Skeletal muscle satellite cell (primary cell): ENCODE results near the gene PSME3.
"Not testable (repeated sequence)": the region's sequence is repeated elsewhere in the genome, so short reads cannot be mapped to it uniquely, and the experiment has no call there.

Experiments
- H3K27me3 ChIP-seq: 2 replicates; pipeline ENCODE4 v1.7.0; 2013; ENCODE audit warnings: low read length; ENCODE audit not compliant: control insufficient read depth, insufficient read depth
- H3K36me3 ChIP-seq: 2 replicates; pipeline ENCODE4 v1.7.0; 2013; ENCODE audit warnings: mild to moderate bottlenecking, control low read depth, low read length; ENCODE audit not compliant: insufficient read depth
- H3K4me1 ChIP-seq: 2 replicates; pipeline ENCODE4 v1.7.0; 2013; ENCODE audit warnings: low read length; ENCODE audit not compliant: control insufficient read depth, insufficient read depth
- H3K4me2 ChIP-seq: 2 replicates; pipeline ENCODE4 v1.7.0; 2013; ENCODE audit warnings: mild to moderate bottlenecking, low read length
- H3K4me3 ChIP-seq: 2 replicates; pipeline ENCODE4 v1.7.0; 2013; ENCODE audit warnings: low read length
- H3K9ac ChIP-seq: 2 replicates; pipeline ENCODE4 v1.7.0; 2013; ENCODE audit warnings: mild to moderate bottlenecking, low read depth, low read length, moderate library complexity
- H3K9me3 ChIP-seq: replicated peaks from 2 replicates; pipeline ENCODE4 v1.7.0; 2013; ENCODE audit warnings: mild to moderate bottlenecking, control low read depth, low read length

The PSME3 gene

DNA sequence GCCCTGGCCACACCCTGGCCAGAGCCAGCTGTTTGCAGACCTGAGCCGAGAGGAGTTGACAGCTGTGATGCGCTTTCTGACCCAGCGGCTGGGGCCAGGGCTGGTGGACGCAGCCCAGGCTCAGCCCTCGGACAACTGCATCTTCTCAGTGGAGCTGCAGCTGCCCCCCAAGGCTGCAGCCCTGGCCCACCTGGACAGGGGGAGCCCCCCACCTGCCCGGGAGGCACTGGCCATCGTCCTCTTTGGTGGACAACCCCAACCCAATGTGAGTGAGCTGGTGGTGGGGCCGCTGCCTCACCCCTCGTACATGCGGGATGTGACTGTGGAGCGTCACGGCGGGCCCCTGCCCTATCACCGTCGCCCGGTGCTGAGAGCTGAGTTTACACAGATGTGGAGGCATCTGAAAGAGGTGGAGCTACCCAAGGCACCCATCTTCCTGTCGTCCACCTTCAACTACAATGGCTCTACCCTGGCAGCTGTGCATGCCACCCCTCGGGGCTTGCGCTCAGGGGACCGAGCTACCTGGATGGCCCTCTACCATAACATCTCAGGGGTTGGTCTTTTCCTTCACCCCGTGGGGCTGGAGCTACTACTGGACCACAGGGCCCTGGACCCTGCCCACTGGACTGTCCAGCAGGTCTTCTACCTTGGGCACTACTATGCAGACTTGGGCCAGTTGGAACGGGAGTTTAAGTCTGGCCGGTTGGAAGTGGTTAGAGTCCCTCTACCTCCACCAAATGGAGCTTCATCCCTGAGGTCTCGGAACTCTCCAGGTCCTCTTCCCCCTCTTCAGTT is 11.8 kb downstream of the PSME3 start:
- Histone ChIP-seq H3K27me3 (peaks cover 5% of the 10 kb centered on the region), H3K4me1 (peaks cover 22% of the 10 kb centered on the region), H3K9me3 (no peaks in the 10 kb centered on the region), H3K9ac (no peak overlapping the region), H3K4me2 (no peak overlapping the region), H3K4me3 (no peak overlapping the region), H3K36me3 (peaks cover 44% of the 10 kb centered on the region)

DNA sequence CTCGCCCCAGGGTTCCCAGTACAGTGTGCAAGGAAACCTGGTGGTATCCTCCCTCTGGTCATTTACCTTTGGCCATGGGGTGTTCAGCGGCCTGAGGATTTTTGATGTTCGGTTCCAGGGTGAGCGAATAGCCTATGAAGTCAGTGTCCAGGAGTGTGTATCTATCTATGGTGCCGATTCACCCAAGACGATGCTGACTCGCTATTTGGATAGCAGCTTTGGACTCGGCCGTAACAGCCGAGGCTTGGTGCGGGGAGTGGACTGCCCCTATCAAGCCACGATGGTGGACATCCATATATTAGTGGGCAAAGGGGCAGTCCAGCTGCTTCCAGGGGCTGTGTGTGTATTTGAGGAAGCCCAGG is 12.3 kb downstream of the PSME3 start:
- H3K9me3 ChIP-seq = no peaks in the 10 kb centered on the region
- H3K9ac ChIP-seq = no peak overlapping the region
- no peak overlapping the region for H3K4me3 ChIP-seq
- no peak overlapping the region for H3K4me2 ChIP-seq
- peaks cover 44% of the 10 kb centered on the region for H3K36me3 ChIP-seq
- peaks cover 5% of the 10 kb centered on the region for H3K27me3 ChIP-seq
- H3K4me1 ChIP-seq = peaks cover 22% of the 10 kb centered on the region

DNA sequence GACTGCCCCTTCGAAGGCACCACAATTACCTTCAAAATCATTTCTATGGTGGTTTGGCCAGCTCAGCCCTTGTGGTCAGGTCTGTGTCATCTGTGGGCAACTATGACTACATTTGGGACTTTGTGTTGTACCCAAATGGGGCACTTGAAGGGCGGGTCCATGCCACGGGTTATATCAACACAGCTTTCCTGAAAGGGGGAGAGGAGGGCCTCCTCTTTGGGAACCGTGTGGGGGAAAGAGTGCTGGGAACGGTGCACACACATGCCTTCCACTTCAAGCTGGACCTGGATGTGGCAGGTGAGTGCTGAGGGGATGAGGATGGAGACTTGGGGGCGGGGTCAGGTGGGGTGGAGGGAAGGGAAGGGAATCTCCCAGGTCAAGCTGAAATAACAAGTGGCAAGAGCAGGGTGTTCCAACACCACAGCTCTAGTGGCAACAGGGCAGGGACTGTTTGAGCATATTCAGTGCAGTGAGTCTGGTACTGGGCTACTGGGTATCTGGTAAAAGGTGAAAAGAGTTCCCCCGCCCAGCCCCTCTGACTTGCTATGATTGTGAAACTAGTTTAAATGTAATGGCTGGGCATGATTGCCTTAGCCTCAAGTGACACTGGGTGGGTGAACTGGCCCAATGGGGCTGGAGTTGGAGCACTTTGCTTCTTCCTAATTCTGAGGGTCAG is 12.9 kb downstream of the PSME3 start:
- peaks cover 43% of the 10 kb centered on the region for H3K36me3 ChIP-seq
- H3K4me1 ChIP-seq = peaks cover 22% of the 10 kb centered on the region
- no peak overlapping the region for H3K4me3 ChIP-seq
- no peak overlapping the region for H3K4me2 ChIP-seq
- no peak overlapping the region for H3K9ac ChIP-seq
- H3K27me3 ChIP-seq = peaks cover 5% of the 10 kb centered on the region
- no peaks in the 10 kb centered on the region for H3K9me3 ChIP-seq

DNA sequence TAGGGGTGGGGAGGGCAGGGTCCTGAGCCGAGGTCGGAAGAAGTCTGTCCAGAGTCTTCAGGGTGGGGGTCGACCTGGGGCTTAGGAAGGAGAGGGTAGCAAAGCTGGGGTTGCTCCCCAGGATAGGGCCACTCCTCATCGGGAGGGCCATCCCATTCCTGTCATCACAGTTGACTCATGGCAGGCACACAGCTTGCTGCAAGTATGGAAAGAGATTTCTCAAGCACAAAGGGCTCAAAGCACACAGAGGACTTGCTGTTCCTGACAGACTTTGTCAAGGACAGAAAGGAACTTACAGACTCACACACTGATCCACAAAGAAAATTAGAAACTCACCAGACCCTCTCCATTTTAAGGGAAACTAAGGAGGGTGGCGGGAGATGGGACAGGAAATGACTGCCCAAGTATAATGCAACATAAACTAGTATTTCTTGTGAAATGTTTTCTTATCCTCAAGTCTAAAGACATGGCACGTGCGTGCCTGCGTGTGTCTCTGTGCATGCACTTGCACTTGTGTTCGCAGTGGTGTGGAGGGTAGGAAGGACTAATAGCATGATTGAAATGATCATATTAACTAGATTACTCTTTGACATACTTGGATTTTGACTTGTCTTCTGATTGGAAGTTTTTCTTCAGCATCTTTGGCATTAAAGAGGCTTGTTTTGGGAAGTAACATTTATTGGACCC is 13.5 kb downstream of the PSME3 start:
- Histone ChIP-seq H3K27me3 (peaks cover 8% of the 10 kb centered on the region), H3K4me1 (peaks cover 22% of the 10 kb centered on the region), H3K9me3 (no peaks in the 10 kb centered on the region), H3K4me3 (no peak overlapping the region), H3K36me3 (peaks cover 37% of the 10 kb centered on the region), H3K4me2 (no peak overlapping the region), H3K9ac (no peak overlapping the region)

DNA sequence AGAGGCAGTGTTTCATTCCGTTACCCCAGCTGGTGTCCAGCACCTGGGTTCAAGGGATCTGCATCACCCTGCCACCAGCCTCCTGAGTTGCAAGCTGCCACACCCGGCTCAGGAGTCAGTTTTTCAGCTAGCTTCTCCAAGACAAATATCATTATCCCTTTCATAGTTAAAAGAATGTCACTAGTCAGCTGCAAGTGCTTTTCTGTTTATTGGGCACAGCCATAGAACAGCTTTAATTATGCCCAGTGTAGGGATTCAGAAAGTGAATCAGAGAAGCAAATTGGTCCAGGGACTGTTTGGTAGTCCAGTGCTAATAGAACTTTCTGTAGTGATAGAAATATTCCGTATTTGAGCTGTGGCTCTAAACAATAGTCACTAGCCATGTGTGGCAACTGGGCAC is 14.9 kb downstream of the PSME3 start:
- Histone ChIP-seq H3K36me3 (peaks cover 23% of the 10 kb centered on the region), H3K9me3 (no peaks in the 10 kb centered on the region), H3K27me3 (peaks cover 11% of the 10 kb centered on the region), H3K4me1 (peaks cover 22% of the 10 kb centered on the region), H3K9ac (no peak overlapping the region), H3K4me2 (no peak overlapping the region), H3K4me3 (no peak overlapping the region)

DNA sequence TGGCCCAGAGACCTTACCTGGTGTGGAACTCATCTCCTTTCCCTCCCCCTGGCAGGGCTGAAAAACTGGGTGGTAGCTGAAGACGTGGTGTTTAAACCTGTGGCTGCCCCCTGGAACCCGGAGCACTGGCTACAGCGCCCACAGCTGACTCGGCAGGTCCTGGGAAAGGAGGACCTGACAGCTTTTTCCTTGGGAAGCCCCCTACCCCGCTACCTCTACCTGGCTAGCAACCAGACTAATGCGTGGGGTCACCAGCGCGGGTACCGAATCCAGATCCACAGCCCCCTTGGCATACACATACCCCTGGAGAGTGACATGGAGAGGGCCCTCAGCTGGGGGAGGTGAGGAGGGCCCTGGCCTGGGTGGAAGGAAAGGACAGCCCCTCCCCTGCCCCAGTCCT is 15.8 kb downstream of the PSME3 start:
- H3K4me3 ChIP-seq = no peak overlapping the region
- peaks cover 13% of the 10 kb centered on the region for H3K27me3 ChIP-seq

DNA sequence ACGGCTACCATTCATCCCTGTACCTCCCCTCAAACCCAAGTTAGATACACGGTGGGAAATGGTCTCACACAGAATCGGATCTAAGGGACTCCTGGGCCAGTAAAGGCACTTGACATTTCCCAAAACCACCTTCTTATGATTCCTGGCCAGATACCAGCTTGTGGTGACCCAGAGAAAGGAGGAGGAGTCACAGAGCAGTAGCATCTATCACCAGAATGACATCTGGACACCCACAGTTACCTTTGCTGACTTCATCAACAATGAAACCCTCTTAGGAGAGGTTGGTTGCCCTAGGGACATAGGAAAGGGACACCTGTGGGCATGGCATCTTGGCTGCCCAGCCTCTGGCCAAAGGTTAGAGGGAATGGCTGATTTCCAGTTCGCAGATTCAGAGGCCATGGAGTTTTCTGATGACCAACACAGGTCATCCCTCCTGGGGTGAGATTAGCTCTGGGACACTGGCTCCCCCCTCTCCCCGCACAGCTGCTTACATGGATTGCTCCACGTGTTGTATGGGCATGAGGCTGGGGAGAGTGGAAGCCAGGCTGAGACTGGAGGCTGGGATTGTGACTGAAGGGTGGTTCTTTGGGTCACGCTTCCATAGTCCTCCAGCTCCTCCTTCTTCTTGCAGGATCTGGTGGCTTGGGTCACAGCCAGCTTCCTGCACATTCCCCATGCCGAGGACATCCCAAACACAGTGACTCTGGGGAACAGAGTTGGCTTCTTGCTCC is 16.4 kb downstream of the PSME3 start:
- Histone ChIP-seq H3K9ac (no peak overlapping the region), H3K9me3 (no peaks in the 10 kb centered on the region), H3K27me3 (peaks cover 13% of the 10 kb centered on the region), H3K4me2 (no peak overlapping the region), H3K4me3 (no peak overlapping the region), H3K36me3 (peaks cover 10% of the 10 kb centered on the region), H3K4me1 (peaks cover 22% of the 10 kb centered on the region)

More for the DNA sequence above, 15.8 kb downstream of the PSME3 start:
- Histone ChIP-seq H3K4me2 (no peak overlapping the region), H3K9ac (no peak overlapping the region), H3K4me1 (peaks cover 22% of the 10 kb centered on the region), H3K36me3 (peaks cover 16% of the 10 kb centered on the region), H3K9me3 (no peaks in the 10 kb centered on the region)

DNA sequence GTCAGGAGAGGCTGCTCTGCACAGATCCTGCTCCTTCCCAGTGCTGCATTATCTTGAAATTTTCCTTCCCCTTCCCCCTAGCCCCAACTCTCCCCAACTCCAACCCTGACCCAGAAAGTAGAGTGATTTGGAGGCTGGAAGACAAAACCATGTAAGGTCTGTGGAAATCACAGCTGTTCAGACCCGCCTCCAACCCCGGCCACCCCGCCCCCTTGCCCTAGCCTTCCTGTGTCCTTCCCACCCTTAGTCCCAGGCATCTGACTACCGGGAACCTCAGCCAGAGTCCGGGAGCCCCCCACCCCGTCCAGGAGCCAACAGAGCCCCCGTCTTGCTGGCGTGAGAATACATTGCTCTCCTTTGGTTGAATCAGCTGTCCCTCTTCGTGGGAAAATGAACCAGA is 17.8 kb downstream of the PSME3 start, which contains the start of gene AOC3:
Gene AOC3, plus strand, starts transcription at position 246 of the 400 bp plus-strand sequence. Its CDS starts 145 bp downstream, at position 391.
- Histone ChIP-seq H3K4me1 (peaks cover 13% of the 10 kb centered on the region), H3K36me3 (no peaks in the 10 kb centered on the region), H3K27me3 (peaks cover 17% of the 10 kb centered on the region), H3K9ac (no peak within 1 kb of the TSS), H3K4me2 (peak within 1 kb of the TSS; percentile 44), H3K4me3 (no peak within 1 kb of the TSS), H3K9me3 (no peaks in the 10 kb centered on the region)

DNA sequence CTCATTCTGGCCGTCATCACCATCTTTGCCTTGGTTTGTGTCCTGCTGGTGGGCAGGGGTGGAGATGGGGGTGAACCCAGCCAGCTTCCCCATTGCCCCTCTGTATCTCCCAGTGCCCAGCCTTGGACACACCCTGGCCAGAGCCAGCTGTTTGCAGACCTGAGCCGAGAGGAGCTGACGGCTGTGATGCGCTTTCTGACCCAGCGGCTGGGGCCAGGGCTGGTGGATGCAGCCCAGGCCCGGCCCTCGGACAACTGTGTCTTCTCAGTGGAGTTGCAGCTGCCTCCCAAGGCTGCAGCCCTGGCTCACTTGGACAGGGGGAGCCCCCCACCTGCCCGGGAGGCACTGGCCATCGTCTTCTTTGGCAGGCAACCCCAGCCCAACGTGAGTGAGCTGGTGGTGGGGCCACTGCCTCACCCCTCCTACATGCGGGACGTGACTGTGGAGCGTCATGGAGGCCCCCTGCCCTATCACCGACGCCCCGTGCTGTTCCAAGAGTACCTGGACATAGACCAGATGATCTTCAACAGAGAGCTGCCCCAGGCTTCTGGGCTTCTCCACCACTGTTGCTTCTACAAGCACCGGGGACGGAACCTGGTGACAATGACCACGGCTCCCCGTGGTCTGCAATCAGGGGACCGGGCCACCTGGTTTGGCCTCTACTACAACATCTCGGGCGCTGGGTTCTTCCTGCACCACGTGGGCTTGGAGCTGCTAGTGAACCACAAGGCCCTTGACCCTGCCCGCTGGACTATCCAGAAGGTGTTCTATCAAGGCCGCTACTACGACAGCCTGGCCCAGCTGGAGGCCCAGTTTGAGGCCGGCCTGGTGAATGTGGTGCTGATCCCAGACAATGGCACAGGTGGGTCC is 18.4 kb downstream of the PSME3 start:
- peaks cover 20% of the 10 kb centered on the region for H3K27me3 ChIP-seq

DNA sequence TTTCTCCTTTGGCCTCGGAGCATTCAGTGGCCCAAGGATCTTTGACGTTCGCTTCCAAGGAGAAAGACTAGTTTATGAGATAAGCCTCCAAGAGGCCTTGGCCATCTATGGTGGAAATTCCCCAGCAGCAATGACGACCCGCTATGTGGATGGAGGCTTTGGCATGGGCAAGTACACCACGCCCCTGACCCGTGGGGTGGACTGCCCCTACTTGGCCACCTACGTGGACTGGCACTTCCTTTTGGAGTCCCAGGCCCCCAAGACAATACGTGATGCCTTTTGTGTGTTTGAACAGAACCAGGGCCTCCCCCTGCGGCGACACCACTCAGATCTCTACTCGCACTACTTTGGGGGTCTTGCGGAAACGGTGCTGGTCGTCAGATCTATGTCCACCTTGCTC is 19.2 kb downstream of the PSME3 start:
- no peak overlapping the region for H3K9ac ChIP-seq
- no peaks in the 10 kb centered on the region for H3K4me1 ChIP-seq
- H3K4me3 ChIP-seq = no peak overlapping the region
- H3K36me3 ChIP-seq = no peaks in the 10 kb centered on the region
- H3K4me2 ChIP-seq = no peak overlapping the region
- peaks cover 26% of the 10 kb centered on the region for H3K27me3 ChIP-seq
- H3K9me3 ChIP-seq = no peaks in the 10 kb centered on the region

More for the DNA sequence above, 18.4 kb downstream of the PSME3 start:
- H3K9ac ChIP-seq, H3K36me3 ChIP-seq, H3K4me3 ChIP-seq, H3K9me3 ChIP-seq, H3K4me1 ChIP-seq: not testable (repeated sequence)
- H3K4me2 ChIP-seq = peak overlapping the region; percentile 44
